Kidney (tissue), 14 donors: ENCODE results near the gene H2BK1. TPM values are rescaled to one million over a fixed set of nuclear protein-coding genes. Genes with fewer than 3 reads are reported as not detected.

ENCODE experiments used
- DNase-seq, 5 donors: peaks; one replicate each; pipeline ENCODE4 v3.0.0-alpha.2; 2013 to 2020
- FAIRE-seq: peaks from 2 replicates; lab custom pipeline; 2012; peaks lifted over from hg19 to GRCh38; lab: Jason Lieb, UNC
- H3K27ac ChIP-seq, 2 donors: one replicate each; pipeline ENCODE4 v1.7.0; 2013; ENCODE audit warnings: low read depth in 2 of 2, low read length in 2 of 2, inconsistent platforms in 1 of 2
- H3K27me3 ChIP-seq: one replicate; pipeline ENCODE4 v1.7.1; 2013; ENCODE audit warnings: low read length, inconsistent platforms; ENCODE audit not compliant: control insufficient read depth, insufficient read depth
- H3K36me3 ChIP-seq, 3 donors: one replicate each; pipeline versions ENCODE4 v1.7.0 to v1.7.1; 2013; ENCODE audit warnings: low read length in 3 of 3, control low read depth in 1 of 3, inconsistent platforms in 1 of 3; ENCODE audit not compliant: insufficient read depth in 3 of 3, control insufficient read depth in 2 of 3
- H3K4me1 ChIP-seq, 3 donors: one replicate each; pipeline versions ENCODE4 v1.7.0 to v1.7.1; 2013; ENCODE audit warnings: low read length in 3 of 3, inconsistent platforms in 1 of 3, low read depth in 1 of 3; ENCODE audit not compliant: control insufficient read depth in 2 of 3, insufficient read depth in 2 of 3
- H3K4me3 ChIP-seq, 3 donors: one replicate each; pipeline versions ENCODE4 v1.7.0 to v1.8.1; 2013; ENCODE audit warnings: low read length in 3 of 3, control low read depth in 1 of 3, inconsistent platforms in 1 of 3
- H3K9ac ChIP-seq, 3 donors: one replicate each; pipeline versions ENCODE4 v1.7.0 to v1.7.1; 2013; ENCODE audit warnings: low read length in 3 of 3, control low read depth in 1 of 3, inconsistent platforms in 1 of 3
- H3K9me3 ChIP-seq, 3 donors: one replicate each; pipeline versions ENCODE4 v1.7.0 to v1.7.1; 2013; ENCODE audit warnings: low read length in 3 of 3, control low read depth in 1 of 3, inconsistent platforms in 1 of 3; ENCODE audit not compliant: control insufficient read depth in 2 of 3, insufficient read depth in 1 of 3
- CTCF ChIP-seq: IDR thresholded peaks from 3 replicates; pipeline ENCODE4 v1.5.1; 2012; ENCODE audit warnings: mild to moderate bottlenecking, moderate library complexity, borderline replicate concordance; ENCODE audit not compliant: insufficient read depth; ENCODE audit errors: extremely low read depth
- intact Hi-C: fragments of 100-400 bp; cut with DNase I; formaldehyde crosslinking; loops from one replicate; pipeline ENCODE4 v1.11.1; 2022
- polyA plus RNA-seq: library from polyadenylated mRNA; stranded (reverse); fragments of 350-450 nt; fragmentation: Illumina TruSeq; extraction: RNeasy Lipid Tissue Mini Kit (QIAGEN cat#74804); gene quantifications from one replicate; pipeline ENCODE4 v1.2.3, GENCODE V29; 2014; ENCODE audit warnings: low read depth, low replicate concordance; ENCODE audit not compliant: insufficient read depth
- total RNA-seq: library from RNA; stranded (reverse); fragmentation: NEBNext Ultra II Directional; extraction: Animal tissue kit (Norgen Biotek cat#: 25700); gene quantifications from one replicate; pipeline ENCODE4 v1.2.1, GENCODE V29; 2021
- donor health status: control.
- donor health status: control.
- donor health status: control.
- donor health status: control.
- donor health status: control.
- donor health status: DM: yes; HTN: yes; CAD: no.
- donor health status: Normal renal cell carcinoma (clear cell type).

H2BK1 gene
- total and polyA plus RNA-seq, 2 donors from 2014 or later, result not detected

GRCh38 chr7:151226560-151226874, 16.2 kb upstream of the H2BK1 start:
- H3K36me3 ChIP-seq, result peaks cover 6 to 24% (median 23%) of the 10 kb centered on the region in 3 donors
- FAIRE-seq (no peak), DNase-seq (no peak)
- intact Hi-C loops, result no loop called here
- no peaks in the 10 kb centered on the region for H3K27me3 ChIP-seq
- peak overlapping the region in 1 of 2 donors; percentile 47 for H3K27ac ChIP-seq
- no peak for TF ChIP-seq CTCF
- H3K4me3 ChIP-seq, result peak overlapping the region; percentile 82 to 93 (median 89)
- no peaks in the 10 kb centered on the region for H3K9me3 ChIP-seq
- H3K9ac ChIP-seq, result peak overlapping the region; percentile 53 to 72 (median 69)
- H3K4me1 ChIP-seq, result peaks cover 2 to 13% (median 11%) of the 10 kb centered on the region in 3 donors

DNA sequence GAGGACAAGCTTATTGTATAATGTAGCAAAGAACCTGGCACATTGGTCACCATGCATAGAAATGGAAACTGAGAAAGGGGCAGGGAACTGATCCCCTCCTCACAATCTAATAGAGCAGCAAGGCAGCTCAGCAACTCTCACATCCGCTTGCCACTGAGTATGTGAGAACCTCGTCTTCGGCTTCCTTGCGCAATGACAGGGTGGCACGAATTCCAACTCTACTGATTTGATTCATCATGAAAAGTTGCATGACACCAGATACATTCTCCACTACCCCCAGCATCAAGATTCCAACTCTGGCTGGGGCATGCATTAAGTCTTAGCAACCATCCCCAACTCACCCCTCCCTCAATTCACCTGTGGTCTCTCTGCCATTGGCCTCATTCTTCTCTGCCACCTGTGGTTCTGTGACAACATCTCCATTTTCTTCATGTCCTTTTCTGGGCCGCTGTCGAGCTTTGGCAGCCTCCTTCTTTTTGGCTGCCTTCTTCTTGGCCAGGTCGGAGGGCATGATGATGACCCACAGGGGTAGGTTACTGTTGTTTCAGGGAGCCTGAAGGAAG, 15.7 kb upstream of the H2BK1 start:
- Histone ChIP-seq H3K9me3 (no peaks in the 10 kb centered on the region), H3K27ac (no peak overlapping the region), H3K4me1 (peaks cover 2 to 13% (median 7%) of the 10 kb centered on the region in 3 donors), H3K36me3 (peaks cover 6 to 26% (median 25%) of the 10 kb centered on the region in 3 donors), H3K4me3 (peak overlapping the region; percentile 82 to 93 (median 89)), H3K9ac (peak overlapping the region; percentile 53 to 72 (median 69)), H3K27me3 (no peaks in the 10 kb centered on the region)
- DNase-seq (no peak), FAIRE-seq (no peak)
- TF ChIP-seq CTCF, result no peak
- intact Hi-C loops, result no loop called here

- H3K27me3 ChIP-seq, result no peaks in the 10 kb centered on the region
- FAIRE-seq (no peak), DNase-seq (no peak)
- H3K4me3 ChIP-seq, result no peak overlapping the region
- no peak overlapping the region for H3K27ac ChIP-seq
- intact Hi-C loops, result no loop called here
- no peak overlapping the region for H3K9ac ChIP-seq
- H3K9me3 ChIP-seq, result no peaks in the 10 kb centered on the region
- peaks cover 2 to 13% (median 7%) of the 10 kb centered on the region in 3 donors for H3K4me1 ChIP-seq
- H3K36me3 ChIP-seq, result peaks cover 6 to 41% (median 40%) of the 10 kb centered on the region in 3 donors
- no peak for TF ChIP-seq CTCF
These were observed 13.4 kb upstream of the H2BK1 start for GRCh38 chr7:151223728-151224127.

- DNase-seq (no peak), FAIRE-seq (no peak)
- Histone ChIP-seq H3K27ac (no peak overlapping the region), H3K4me3 (no peak overlapping the region), H3K4me1 (no peaks in the 10 kb centered on the region), H3K36me3 (peaks cover 10 to 58% (median 53%) of the 10 kb centered on the region in 3 donors), H3K27me3 (no peaks in the 10 kb centered on the region), H3K9me3 (no peaks in the 10 kb centered on the region), H3K9ac (no peak overlapping the region)
- intact Hi-C loops, result no loop called here
- no peak for TF ChIP-seq CTCF
These were observed 7.9 kb upstream of the H2BK1 start for GRCh38 chr7:151218170-151218569.
